HepG2 (cell line): Measurements from ENCODE around the gene DGKD.

Experiments
- CEBPB ChIP-seq: IDR thresholded peaks from 2 replicates; pipeline ENCODE4 v1.6.1; 2011; ENCODE audit warnings: low read depth, low read length, improper control_type of control experiment, borderline replicate concordance
- CEBPG ChIP-seq: IDR thresholded peaks from 2 replicates; pipeline ENCODE4 v1.6.1; 2016
- JUN ChIP-seq: sonication (generic); formaldehyde crosslinking; IDR thresholded peaks from 2 replicates; pipeline ENCODE4 v1.4.0; 2020; ENCODE audit warnings: mild to moderate bottlenecking, missing genetic modification reagents
- JUNB ChIP-seq: sonication (generic); formaldehyde crosslinking; IDR thresholded peaks from 2 replicates; pipeline ENCODE4 v1.8.0; 2022; ENCODE audit warnings: missing genetic modification reagents, mild to moderate bottlenecking, borderline replicate concordance
- NR2F2 ChIP-seq: IDR thresholded peaks from 2 replicates; pipeline ENCODE4 v1.6.1; 2012; ENCODE audit warnings: low read depth, inconsistent platforms, borderline replicate concordance
- PAWR ChIP-seq: sonication (generic); formaldehyde crosslinking; IDR thresholded peaks from 2 replicates; pipeline ENCODE4 v1.4.0; 2020; ENCODE audit warnings: missing genetic modification reagents, mild to moderate bottlenecking, borderline replicate concordance
- POLR2A ChIP-seq, 2 experiments: IDR thresholded peaks; 2 replicates each; pipeline ENCODE4 v1.6.1; 2011; ENCODE audit warnings: low read depth in 2 of 2, low read length in 2 of 2, mild to moderate bottlenecking in 1 of 2, moderate library complexity in 1 of 2; ENCODE audit not compliant: insufficient read depth in 1 of 2
- ZNF550 ChIP-seq: sonication (generic); formaldehyde crosslinking; IDR thresholded peaks from 2 replicates; pipeline ENCODE4 v1.4.0; 2020; ENCODE audit warnings: mild to moderate bottlenecking, missing genetic modification reagents, borderline replicate concordance
- ZZZ3 ChIP-seq: sonication (generic); formaldehyde crosslinking; IDR thresholded peaks from 2 replicates; pipeline ENCODE4 v1.4.0; 2020; ENCODE audit warnings: missing genetic modification reagents, mild to moderate bottlenecking, borderline replicate concordance
- TF ChIP-seq, protein P1 (sequence below): sonication (generic); formaldehyde crosslinking; IDR thresholded peaks from 2 replicates; pipeline ENCODE4 v1.5.0; 2020; ENCODE audit warnings: mild to moderate bottlenecking, missing genetic modification reagents, moderate library complexity
- TF ChIP-seq, protein P2 (sequence below): sonication (generic); formaldehyde crosslinking; IDR thresholded peaks from 2 replicates; pipeline ENCODE4 v1.5.0; 2020; ENCODE audit warnings: mild to moderate bottlenecking, low read depth, missing genetic modification reagents, borderline replicate concordance

DNA sequence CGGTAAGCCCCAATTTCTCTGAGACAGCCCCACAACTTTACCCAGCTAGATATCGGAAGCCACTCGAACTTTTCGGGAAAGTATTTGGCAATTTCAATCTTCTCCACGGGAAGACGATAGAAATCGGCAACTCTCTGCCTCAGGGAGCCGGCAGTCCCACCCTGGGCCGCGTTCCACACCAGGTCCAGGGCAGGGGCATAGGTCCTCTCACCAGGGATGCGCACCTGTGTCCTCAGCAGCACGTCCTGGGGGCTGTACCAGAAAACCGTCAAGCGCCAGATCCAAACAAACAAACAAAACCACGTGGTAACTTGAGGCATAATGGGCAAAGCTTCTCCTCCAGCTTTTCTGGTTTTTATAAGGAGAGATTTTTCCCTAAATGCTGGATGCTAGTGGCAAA, 131.4 kb downstream of the DGKD start:
- TF ChIP-seq JUN (CRISPR knock-in tag) (no peak), ZNF550 (CRISPR knock-in tag) (no peak), CEBPB (no peak), POLR2A (IDR thresholded peaks at IDR 0.05; ENCODE audit: insufficient read depth in 1 of 2, low read depth in 2 of 2, low read length in 2 of 2) (no peak), NR2F2 (no peak), PAWR (CRISPR knock-in tag) (no peak), CEBPG (CRISPR knock-in tag) (no peak), JUNB (CRISPR knock-in tag) (no peak), ZZZ3 (CRISPR knock-in tag) (no peak)
- TF ChIP-seq, protein P1, sequence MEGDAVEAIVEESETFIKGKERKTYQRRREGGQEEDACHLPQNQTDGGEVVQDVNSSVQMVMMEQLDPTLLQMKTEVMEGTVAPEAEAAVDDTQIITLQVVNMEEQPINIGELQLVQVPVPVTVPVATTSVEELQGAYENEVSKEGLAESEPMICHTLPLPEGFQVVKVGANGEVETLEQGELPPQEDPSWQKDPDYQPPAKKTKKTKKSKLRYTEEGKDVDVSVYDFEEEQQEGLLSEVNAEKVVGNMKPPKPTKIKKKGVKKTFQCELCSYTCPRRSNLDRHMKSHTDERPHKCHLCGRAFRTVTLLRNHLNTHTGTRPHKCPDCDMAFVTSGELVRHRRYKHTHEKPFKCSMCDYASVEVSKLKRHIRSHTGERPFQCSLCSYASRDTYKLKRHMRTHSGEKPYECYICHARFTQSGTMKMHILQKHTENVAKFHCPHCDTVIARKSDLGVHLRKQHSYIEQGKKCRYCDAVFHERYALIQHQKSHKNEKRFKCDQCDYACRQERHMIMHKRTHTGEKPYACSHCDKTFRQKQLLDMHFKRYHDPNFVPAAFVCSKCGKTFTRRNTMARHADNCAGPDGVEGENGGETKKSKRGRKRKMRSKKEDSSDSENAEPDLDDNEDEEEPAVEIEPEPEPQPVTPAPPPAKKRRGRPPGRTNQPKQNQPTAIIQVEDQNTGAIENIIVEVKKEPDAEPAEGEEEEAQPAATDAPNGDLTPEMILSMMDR (CRISPR knock-in tag): no peak
- TF ChIP-seq, protein P2, sequence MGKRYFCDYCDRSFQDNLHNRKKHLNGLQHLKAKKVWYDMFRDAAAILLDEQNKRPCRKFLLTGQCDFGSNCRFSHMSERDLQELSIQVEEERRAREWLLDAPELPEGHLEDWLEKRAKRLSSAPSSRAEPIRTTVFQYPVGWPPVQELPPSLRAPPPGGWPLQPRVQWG (CRISPR knock-in tag): no peak
